HCT116 (cell line): ENCODE measurements around the gene PLA2G2E. TPM values are rescaled to one million over a fixed set of nuclear protein-coding genes. Genes with fewer than 3 reads are reported as not detected.

Source experiments
- ATAC-seq: fragments of 200-7000 bp; cut with Tn5 transposase; 2 replicates; pipeline ENCODE4 v1.9.1; 2020; ENCODE audit warnings: mild to moderate bottlenecking, moderate library complexity
- BruUV-seq: library from RNA; stranded (reverse); fragments of 400-500 nt; replicated peaks from 2 replicates; lab custom pipeline; 2021; lab: Mats Ljungman, UMichigan
- CTCF ChIA-PET: fragments of 300-600 bp; sonication (Branson Sonifier 250); formaldehyde crosslinking; loops from one replicate; lab custom pipeline; 2021; ENCODE audit warnings: antibody characterized with exemption; lab: Charles Lee
- POLR2A ChIA-PET: fragments of 300-600, 350-600 bp; sonication (Branson Sonifier 250); formaldehyde crosslinking; loops from one replicate; lab custom pipeline; 2021; ENCODE audit warnings: antibody characterized with exemption; lab: Charles Lee
- RAD21 ChIA-PET, 2 experiments: fragments of 300-600 bp; sonication (Branson Sonifier 250); formaldehyde crosslinking; loops; one replicate each; lab custom pipeline; 2023; ENCODE audit warnings: low total read pairs in 2 of 2; ENCODE audit not compliant: uncharacterized antibody in 2 of 2, unreplicated experiment in 2 of 2, low non-redundant PET in 1 of 2; lab: Charles Lee
- DNase-seq: peaks from one replicate; pipeline ENCODE4 v3.0.0-alpha.2; 2010; ENCODE audit warnings: low read depth, low spot score
- H2AFZ ChIP-seq: fragments of 200-600 bp; shearing (Covaris generic), sonication (generic); 2 replicates; pipeline ENCODE4 v1.6.1; 2017; ENCODE audit warnings: low read depth, mixed run types, mixed read lengths, antibody characterized with exemption, low read length; ENCODE audit not compliant: poor library complexity, severe bottlenecking
- H3K27ac ChIP-seq: 2 replicates; pipeline ENCODE4 v1.5.1; 2012; ENCODE audit warnings: low read depth, low read length
- H3K27me3 ChIP-seq: fragments of 200-600 bp; sonication (generic); 2 replicates; pipeline ENCODE4 v1.6.1; 2016; ENCODE audit warnings: mixed run types, low read length, mixed read lengths; ENCODE audit not compliant: insufficient read depth
- H3K36me3 ChIP-seq, 2 experiments: fragments of 200-500 bp in 1 of 2; fragments of 200-600 bp in 1 of 2; sonication (Bioruptor generic) in 1 of 2; sonication (generic) in 1 of 2; 2 replicates each; pipeline versions ENCODE4 v1.5.1 to v1.6.1; 2014 to 2016; ENCODE audit warnings: low read length in 2 of 2, inconsistent platforms in 1 of 2, mixed read lengths in 1 of 2, mixed run types in 1 of 2; ENCODE audit not compliant: insufficient read depth in 2 of 2, control insufficient read depth in 1 of 2
- H3K4me1 ChIP-seq, 2 experiments: fragments of 200-600 bp in 1 of 2; sonication (generic) in 1 of 2; 2 replicates each; pipeline versions ENCODE4 v1.5.1 to v1.6.1; 2012 to 2017; ENCODE audit warnings: low read length in 2 of 2, inconsistent platforms in 1 of 2, mild to moderate bottlenecking in 1 of 2, mixed read lengths in 1 of 2, mixed run types in 1 of 2, moderate library complexity in 1 of 2; ENCODE audit not compliant: insufficient read depth in 2 of 2, control insufficient read depth in 1 of 2
- H3K4me2 ChIP-seq: fragments of 200-600 bp; sonication (generic); 2 replicates; pipeline ENCODE4 v1.6.1; 2017; ENCODE audit warnings: mixed run types, low read length, mixed read lengths
- H3K4me3 ChIP-seq, 2 experiments: fragments of 200-600 bp in 1 of 2; sonication (generic) in 1 of 2; replicated peaks in 1 of 2; 2 replicates each; pipeline ENCODE4 v1.5.1; 2011 to 2016; ENCODE audit warnings: low read length in 2 of 2, control low read depth in 1 of 2, low read depth in 1 of 2, mild to moderate bottlenecking in 1 of 2, mixed read lengths in 1 of 2, mixed run types in 1 of 2
- H3K79me2 ChIP-seq: fragments of 200-600 bp; sonication (generic); 2 replicates; pipeline ENCODE4 v1.6.1; 2017; ENCODE audit warnings: mild to moderate bottlenecking, mixed run types, low read length, moderate library complexity, mixed read lengths; ENCODE audit not compliant: insufficient read depth
- H3K9ac ChIP-seq: fragments of 200-600 bp; sonication (generic); 2 replicates; pipeline ENCODE4 v1.6.1; 2016; ENCODE audit warnings: low read length, mixed read lengths
- H3K9me2 ChIP-seq: fragments of 200-600 bp; sonication (generic), shearing (Covaris generic); 2 replicates; pipeline ENCODE4 v1.6.1; 2017; ENCODE audit warnings: mixed run types, mild to moderate bottlenecking, moderate library complexity; ENCODE audit not compliant: insufficient read depth
- H3K9me3 ChIP-seq, 2 experiments: fragments of 200-500 bp in 1 of 2; fragments of 200-600 bp in 1 of 2; sonication (Bioruptor generic) in 1 of 2; sonication (generic) in 1 of 2; 2 replicates each; pipeline ENCODE4 v1.6.1; 2014 to 2017; ENCODE audit warnings: low read length in 2 of 2, mixed read lengths in 2 of 2, inconsistent platforms in 1 of 2, low read depth in 1 of 2, mild to moderate bottlenecking in 1 of 2, mixed run types in 1 of 2, moderate library complexity in 1 of 2; ENCODE audit not compliant: control insufficient read depth in 1 of 2, insufficient read depth in 1 of 2
- H4K20me1 ChIP-seq: fragments of 200-600 bp; sonication (generic), shearing (Covaris generic); 2 replicates; pipeline ENCODE4 v1.6.1; 2017; ENCODE audit warnings: mixed run types, mild to moderate bottlenecking, moderate library complexity; ENCODE audit not compliant: insufficient read depth
- CBX3 ChIP-seq: IDR thresholded peaks from 2 replicates; pipeline ENCODE4 v1.6.1; 2012; ENCODE audit warnings: low read depth
- CEBPB ChIP-seq: IDR thresholded peaks from 2 replicates; pipeline ENCODE4 v1.6.1; 2012; ENCODE audit warnings: low read depth
- CTCF ChIP-seq, 3 experiments: fragments of 200-600 bp in 1 of 3; sonication (generic) in 1 of 3; IDR thresholded peaks in 2 of 3; conservative IDR thresholded peaks in 1 of 3; 2 replicates each; pipeline ENCODE4 v1.5.1; 2012 to 2017; ENCODE audit warnings: low read depth in 2 of 3, low read length in 2 of 3, antibody characterized with exemption in 1 of 3, borderline replicate concordance in 1 of 3, control low read depth in 1 of 3, mild to moderate bottlenecking in 1 of 3, mixed read lengths in 1 of 3, mixed run types in 1 of 3, moderate library complexity in 1 of 3; ENCODE audit not compliant: insufficient read depth in 1 of 3
- ELF1 ChIP-seq: IDR thresholded peaks from 2 replicates; pipeline ENCODE4 v1.6.1; 2012; ENCODE audit warnings: low read depth, borderline replicate concordance
- FOSL1 ChIP-seq: IDR thresholded peaks from 2 replicates; pipeline ENCODE4 v1.6.1; 2012; ENCODE audit warnings: low read depth
- JUND ChIP-seq: IDR thresholded peaks from 2 replicates; pipeline ENCODE4 v1.6.1; 2012
- POLR2A ChIP-seq: IDR thresholded peaks from 2 replicates; pipeline ENCODE4 v1.7.0; 2011; ENCODE audit warnings: borderline replicate concordance; ENCODE audit not compliant: insufficient read depth, insufficient read length; ENCODE audit errors: extremely low read depth
- REST ChIP-seq: IDR thresholded peaks from 2 replicates; pipeline ENCODE4 v1.6.1; 2012; ENCODE audit warnings: low read depth
- SIN3A ChIP-seq: IDR thresholded peaks from 2 replicates; pipeline ENCODE4 v1.6.1; 2012; ENCODE audit warnings: low read depth
- SP1 ChIP-seq: IDR thresholded peaks from 2 replicates; pipeline ENCODE4 v1.6.1; 2012; ENCODE audit warnings: low read depth
- SRF ChIP-seq: IDR thresholded peaks from 2 replicates; pipeline ENCODE4 v1.6.1; 2012; ENCODE audit warnings: low read depth
- TCF7L2 ChIP-seq: IDR thresholded peaks from 2 replicates; pipeline ENCODE4 v1.7.0; 2011; ENCODE audit warnings: borderline replicate concordance, inconsistent platforms; ENCODE audit not compliant: insufficient read depth, insufficient read length; ENCODE audit errors: extremely low read depth
- ZBTB33 ChIP-seq: IDR thresholded peaks from 2 replicates; pipeline ENCODE4 v1.6.1; 2011; ENCODE audit warnings: mild to moderate bottlenecking, low read length, moderate library complexity; ENCODE audit not compliant: insufficient replicate concordance; ENCODE audit errors: extremely low read depth
- ZNF274 ChIP-seq: fragments of 200-500 bp; sonication (Bioruptor generic); IDR thresholded peaks from 2 replicates; pipeline ENCODE4 v1.6.1; 2014; ENCODE audit warnings: mild to moderate bottlenecking, low read depth, low read length, inconsistent platforms
- intact Hi-C: fragments of 100-400 bp; cut with micrococcal nuclease; formaldehyde crosslinking; loops from 2 replicates; pipeline ENCODE4 v1.10.0; 2022
- total RNA-seq: library from RNA; stranded (reverse); gene quantifications from one replicate; pipeline ENCODE4 v1.2.1, GENCODE V29; 2021; ENCODE audit not compliant: unreplicated experiment

The PLA2G2E gene
- total RNA-seq, 1 experiment from 2014 or later, result not detected

- TF ChIP-seq SIN3A (no peak), SRF (no peak)
These were observed at the start of gene PLA2G2E (continued) for GRCh38 chr1:19923137-19923952.

GRCh38 chr1:19971664-19972063 is 48.2 kb upstream of the PLA2G2E start:
- no peaks in the 10 kb centered on the region for H4K20me1 ChIP-seq
- H2AFZ ChIP-seq, result no peak overlapping the region
- H3K4me3 ChIP-seq, result no peak overlapping the region
- H3K27ac ChIP-seq, result no peak overlapping the region
- 0 out of 4 replicates have a peak, but pooled peaks cover 0 to 3% of the 10 kb centered on the region in 2 experiments for H3K4me1 ChIP-seq
- no peaks in the 10 kb centered on the region for H3K36me3 ChIP-seq
- no peak overlapping the region for H3K9ac ChIP-seq
- BruUV-seq, result no TSS peak
- 0 out of 2 replicates have a peak, but pooled peaks cover 4% of the 10 kb centered on the region for H3K27me3 ChIP-seq
- ATAC-seq (no peak), DNase-seq (no peak)
- ChIA-PET RAD21 (no interaction called here), POLR2A (no interaction called here), CTCF (no interaction called here)
- no peak for TF ChIP-seq TCF7L2
- TF ChIP-seq CEBPB, result no peak
- no peak for TF ChIP-seq ELF1
- no peak for TF ChIP-seq REST
- TF ChIP-seq JUND, result no peak
- no peak for TF ChIP-seq FOSL1
- no peak for TF ChIP-seq SRF
- TF ChIP-seq ZNF274, result no peak
- TF ChIP-seq CTCF (IDR thresholded peaks at IDR 0.05 in 2 of 3, conservative IDR thresholded peaks at IDR 0.05 in 1 of 3; ENCODE audit: borderline replicate concordance in 1 of 3, insufficient read depth in 1 of 3, low read depth in 2 of 3, low read length in 2 of 3), result no peak
- TF ChIP-seq SP1, result no peak
- no peak for TF ChIP-seq CBX3
- no peak for TF ChIP-seq ZBTB33
- no peak for TF ChIP-seq POLR2A
- intact Hi-C loops, result no loop called here
- H3K9me3 ChIP-seq, result no peaks in the 10 kb centered on the region
- H3K4me2 ChIP-seq, result no peak overlapping the region
- no peaks in the 10 kb centered on the region for H3K9me2 ChIP-seq
- H3K79me2 ChIP-seq, result no peaks in the 10 kb centered on the region
